ENCODE data around the gene ZNF445.

- TF ChIP-seq CTCF (IDR thresholded peaks at IDR 0.05) (no peak), POLR2A (IDR thresholded peaks at IDR 0.05) (no peak)
Observed at GRCh38 chr3:44492496-44492895, 15.0 kb upstream of the ZNF445 start.
